Mammary epithelial cell (primary cell): ENCODE results near the gene CUL4A.

Source experiments
- EZH2 ChIP-seq: IDR thresholded peaks from 2 replicates; pipeline ENCODE4 v1.6.1; 2012; ENCODE audit warnings: low read length, inconsistent platforms, borderline replicate concordance
- TF ChIP-seq, protein P1 (sequence below), 2 donors: IDR thresholded peaks in 1 of 2; conservative IDR thresholded peaks in 1 of 2; 2 replicates each; pipeline ENCODE4 v1.5.1; 2011 to 2012; ENCODE audit warnings: inconsistent platforms in 2 of 2, low read length in 2 of 2, mild to moderate bottlenecking in 2 of 2, control low read depth in 1 of 2, low read depth in 1 of 2; ENCODE audit not compliant: insufficient read depth in 1 of 2; ENCODE audit errors: extremely low read depth in 1 of 2

DNA sequence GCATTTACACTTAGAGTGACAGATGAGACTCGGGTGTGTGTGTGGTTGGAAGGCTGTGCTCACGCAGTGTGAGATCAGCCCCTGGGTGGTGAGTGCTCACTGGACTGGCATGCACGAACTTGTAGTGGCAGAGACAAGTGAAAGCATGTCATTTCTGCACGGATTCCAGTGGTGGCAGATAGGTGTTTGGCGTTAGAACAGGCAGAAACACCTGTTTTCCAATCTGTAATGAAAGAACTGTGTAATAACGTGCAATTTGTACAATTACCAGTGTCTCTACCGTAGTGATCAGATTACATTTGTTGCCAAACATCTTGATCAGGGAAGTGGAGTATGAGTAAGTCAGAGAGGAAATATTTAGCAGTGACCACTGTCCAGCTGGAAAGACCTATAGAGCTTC, 95.8 kb downstream of the CUL4A start:
- TF ChIP-seq, protein P1, sequence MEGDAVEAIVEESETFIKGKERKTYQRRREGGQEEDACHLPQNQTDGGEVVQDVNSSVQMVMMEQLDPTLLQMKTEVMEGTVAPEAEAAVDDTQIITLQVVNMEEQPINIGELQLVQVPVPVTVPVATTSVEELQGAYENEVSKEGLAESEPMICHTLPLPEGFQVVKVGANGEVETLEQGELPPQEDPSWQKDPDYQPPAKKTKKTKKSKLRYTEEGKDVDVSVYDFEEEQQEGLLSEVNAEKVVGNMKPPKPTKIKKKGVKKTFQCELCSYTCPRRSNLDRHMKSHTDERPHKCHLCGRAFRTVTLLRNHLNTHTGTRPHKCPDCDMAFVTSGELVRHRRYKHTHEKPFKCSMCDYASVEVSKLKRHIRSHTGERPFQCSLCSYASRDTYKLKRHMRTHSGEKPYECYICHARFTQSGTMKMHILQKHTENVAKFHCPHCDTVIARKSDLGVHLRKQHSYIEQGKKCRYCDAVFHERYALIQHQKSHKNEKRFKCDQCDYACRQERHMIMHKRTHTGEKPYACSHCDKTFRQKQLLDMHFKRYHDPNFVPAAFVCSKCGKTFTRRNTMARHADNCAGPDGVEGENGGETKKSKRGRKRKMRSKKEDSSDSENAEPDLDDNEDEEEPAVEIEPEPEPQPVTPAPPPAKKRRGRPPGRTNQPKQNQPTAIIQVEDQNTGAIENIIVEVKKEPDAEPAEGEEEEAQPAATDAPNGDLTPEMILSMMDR (conservative IDR thresholded peaks at IDR 0.05 in 1 of 2, IDR thresholded peaks at IDR 0.05 in 1 of 2; ENCODE audit: extremely low read depth in 1 of 2, insufficient read depth in 1 of 2, low read depth in 1 of 2, low read length in 2 of 2) = no peak
- TF ChIP-seq EZH2 = no peak
